ENCODE data around the gene SLC2A5. TPM values are rescaled to one million over a fixed set of nuclear protein-coding genes. Genes with fewer than 3 reads are reported as not detected.

The SLC2A5 gene
- total and polyA plus RNA-seq, 2 donors (not counting 3 experiments of a cell fraction or from before 2014, with no cell fraction given): not detected

DNA sequence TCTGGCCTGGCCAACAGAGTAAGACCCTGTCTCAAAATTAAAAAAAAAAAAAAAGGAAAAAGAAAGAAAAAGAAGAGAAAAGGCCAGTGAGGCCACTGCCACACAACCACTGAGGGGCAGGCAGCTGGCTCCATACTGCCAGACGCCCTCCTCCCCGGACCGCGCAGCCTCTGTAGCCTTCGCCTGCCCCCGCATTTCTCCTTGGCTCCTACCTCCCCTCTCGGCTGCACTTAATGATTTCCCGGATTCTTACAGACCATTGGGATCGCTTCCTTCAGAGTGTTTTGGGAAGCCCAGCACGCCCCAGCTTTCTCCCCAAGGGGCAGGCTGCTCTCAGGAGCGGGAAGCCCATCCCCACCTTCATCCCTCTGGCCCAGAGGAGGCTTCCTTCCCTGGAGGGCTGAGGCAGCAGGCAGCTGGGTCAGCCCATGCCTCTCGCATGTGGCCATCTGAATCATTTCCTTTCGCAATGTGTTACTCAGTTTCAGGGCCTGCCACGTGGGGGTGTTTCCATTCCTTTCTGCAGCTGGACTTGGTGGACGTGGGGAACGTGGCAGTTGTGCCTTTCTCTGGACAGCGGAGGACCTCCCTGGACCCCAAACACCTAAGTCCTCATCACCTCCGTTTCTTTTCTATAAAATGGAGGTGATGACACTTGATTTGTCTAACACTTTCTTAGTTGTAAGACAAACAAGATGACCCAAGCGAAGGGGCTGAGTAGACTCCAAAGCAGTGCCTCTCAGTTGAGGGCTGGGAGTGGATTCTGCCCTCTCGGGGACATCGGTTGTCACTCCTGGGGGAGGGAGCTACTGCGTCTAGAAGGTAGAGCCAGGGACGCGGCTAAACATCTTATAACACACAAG is 2.3 kb downstream of the SLC2A5 start:
- no peak overlapping the region for H3K27ac ChIP-seq (ENCODE audit: insufficient read depth, low read depth, low read length)
- H3K79me2 ChIP-seq (ENCODE audit: control insufficient read depth, insufficient read depth, low read length): no peaks in the 10 kb centered on the region
- DNase-seq (ENCODE audit: low read depth, low spot score) (peak; percentile 68), FAIRE-seq (peak; percentile 97)
- no peaks in the 10 kb centered on the region for H3K27me3 ChIP-seq (ENCODE audit: control insufficient read depth in 2 of 2, insufficient read depth in 2 of 2, low read length in 2 of 2)
- TF ChIP-seq GATA2 (IDR thresholded peaks at IDR 0.05; ENCODE audit: insufficient read depth, insufficient read length, low read depth, low read length): no peak
- TF ChIP-seq, protein P1, sequence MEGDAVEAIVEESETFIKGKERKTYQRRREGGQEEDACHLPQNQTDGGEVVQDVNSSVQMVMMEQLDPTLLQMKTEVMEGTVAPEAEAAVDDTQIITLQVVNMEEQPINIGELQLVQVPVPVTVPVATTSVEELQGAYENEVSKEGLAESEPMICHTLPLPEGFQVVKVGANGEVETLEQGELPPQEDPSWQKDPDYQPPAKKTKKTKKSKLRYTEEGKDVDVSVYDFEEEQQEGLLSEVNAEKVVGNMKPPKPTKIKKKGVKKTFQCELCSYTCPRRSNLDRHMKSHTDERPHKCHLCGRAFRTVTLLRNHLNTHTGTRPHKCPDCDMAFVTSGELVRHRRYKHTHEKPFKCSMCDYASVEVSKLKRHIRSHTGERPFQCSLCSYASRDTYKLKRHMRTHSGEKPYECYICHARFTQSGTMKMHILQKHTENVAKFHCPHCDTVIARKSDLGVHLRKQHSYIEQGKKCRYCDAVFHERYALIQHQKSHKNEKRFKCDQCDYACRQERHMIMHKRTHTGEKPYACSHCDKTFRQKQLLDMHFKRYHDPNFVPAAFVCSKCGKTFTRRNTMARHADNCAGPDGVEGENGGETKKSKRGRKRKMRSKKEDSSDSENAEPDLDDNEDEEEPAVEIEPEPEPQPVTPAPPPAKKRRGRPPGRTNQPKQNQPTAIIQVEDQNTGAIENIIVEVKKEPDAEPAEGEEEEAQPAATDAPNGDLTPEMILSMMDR (IDR thresholded peaks at IDR 0.05; ENCODE audit: extremely low read depth in 1 of 2, insufficient read depth in 1 of 2, low read depth in 1 of 2, low read length in 2 of 2): no peak
- TF ChIP-seq, protein P2, sequence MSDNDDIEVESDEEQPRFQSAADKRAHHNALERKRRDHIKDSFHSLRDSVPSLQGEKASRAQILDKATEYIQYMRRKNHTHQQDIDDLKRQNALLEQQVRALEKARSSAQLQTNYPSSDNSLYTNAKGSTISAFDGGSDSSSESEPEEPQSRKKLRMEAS (IDR thresholded peaks at IDR 0.05; ENCODE audit: insufficient read depth, insufficient read length): peak; percentile 82
- TF ChIP-seq EZH2 (IDR thresholded peaks at IDR 0.05; ENCODE audit: borderline replicate concordance, low read depth, low read length, severe bottlenecking): no peak
- no peak for TF ChIP-seq JUN (IDR thresholded peaks at IDR 0.05; ENCODE audit: borderline replicate concordance, insufficient read depth, insufficient read length, low read depth)
- peak; percentile 78 for TF ChIP-seq FOS (IDR thresholded peaks at IDR 0.05; ENCODE audit: borderline replicate concordance, insufficient read depth, low read length)
- TF ChIP-seq POLR2AphosphoS5 (IDR thresholded peaks at IDR 0.05; ENCODE audit: insufficient read depth, low read depth, low read length): peak; percentile 57
- no peak for TF ChIP-seq POLR2A (IDR thresholded peaks at IDR 0.05; ENCODE audit: low read depth, low read length)
- TF ChIP-seq MYC (IDR thresholded peaks at IDR 0.05; ENCODE audit: low read depth, low read length): peak; percentile 96
- ChIA-PET CTCF (interaction anchor here (0.8 to 1.8 kb wide), 4 partner anchors 9 to 125 kb away, joined by 3 to 5 read pairs (median 4); no protein-coding TSS in a partner anchor), POLR2A (no interaction called here)
- no peaks in the 10 kb centered on the region for H3K9me1 ChIP-seq (replicated peaks; ENCODE audit: control insufficient read depth, extremely low read depth, insufficient read depth, low read length)
- H4K20me1 ChIP-seq (replicated peaks; ENCODE audit: control insufficient read depth, extremely low read depth, insufficient read depth, low read length): no peaks in the 10 kb centered on the region
- H3K4me1 ChIP-seq (ENCODE audit: control insufficient read depth, extremely low read depth, insufficient read depth, low read length): peaks cover 3% of the 10 kb centered on the region
- H3K4me3 ChIP-seq (replicated peaks in 1 of 3; ENCODE audit: insufficient read depth in 1 of 3, low read depth in 1 of 3, low read length in 3 of 3): no peak overlapping the region
- no peak overlapping the region for H3K4me2 ChIP-seq (ENCODE audit: insufficient read depth, low read length)
- no peak overlapping the region for H3K9ac ChIP-seq (replicated peaks; ENCODE audit: extremely low read depth, insufficient read depth, low read length)
- BruUV-seq (replicated peaks): no TSS peak
- no peaks in the 10 kb centered on the region for H3K9me3 ChIP-seq (replicated peaks; ENCODE audit: control insufficient read depth, insufficient read depth, low read length)
- intact Hi-C loops (cut with micrococcal nuclease): no loop called here
- dilution Hi-C loops (cut with MboI; ENCODE audit: extremely low pct_ligation_motif_present, low sequenced_read_pairs): no loop called here
- H3K36me3 ChIP-seq (ENCODE audit: control insufficient read depth in 2 of 2, extremely low read depth in 1 of 2, insufficient read depth in 2 of 2, low read length in 2 of 2): no peaks in the 10 kb centered on the region
- H2AFZ ChIP-seq (ENCODE audit: low read depth, low read length): no peak overlapping the region

Data from endothelial cell of umbilical vein (primary cell).